Fibroblast of villous mesenchyme (primary cell): ENCODE measurements around the gene ACAT1. TPM values are rescaled to one million over a fixed set of nuclear protein-coding genes. Genes with fewer than 3 reads are reported as not detected.
"Not testable (repeated sequence)": the region's sequence is repeated elsewhere in the genome, so short reads cannot be mapped to it uniquely, and the experiment has no call there.

Experiments
- DNase-seq: peaks from one replicate; pipeline ENCODE4 v3.0.0-alpha.2; 2010; ENCODE audit warnings: low read depth
- H3K4me3 ChIP-seq: 2 replicates; pipeline ENCODE4 v1.5.1; 2011; ENCODE audit warnings: low read depth, mild to moderate bottlenecking, low read length
- CTCF ChIP-seq: IDR thresholded peaks from 2 replicates; pipeline ENCODE4 v1.5.1; 2012; ENCODE audit warnings: low read depth, mild to moderate bottlenecking, low read length; ENCODE audit not compliant: insufficient read depth
- total RNA-seq: library from RNA; depleted of rRNA; stranded (reverse); fragments of >200 nt; gene quantifications from 2 replicates; pipeline ENCODE4 v1.2.3, GENCODE V29; 2012

ACAT1 gene
- total RNA-seq, 1 donor = 75.1 TPM

GRCh38 chr11:108101090-108101775 lies 20.1 kb upstream of the ACAT1 start:
- no peak for DNase-seq
- TF ChIP-seq CTCF = no peak

GRCh38 chr11:108111126-108111525 lies 10.2 kb upstream of the ACAT1 start:
- no peak for TF ChIP-seq CTCF
- DNase-seq = no peak
- no peak overlapping the region for H3K4me3 ChIP-seq

More at GRCh38 chr11:108101090-108101775, 20.1 kb upstream of the ACAT1 start:
- H3K4me3 ChIP-seq = no peak overlapping the region

GRCh38 chr11:108112057-108112456 lies 9.3 kb upstream of the ACAT1 start:
- no peak for TF ChIP-seq CTCF
- H3K4me3 ChIP-seq = no peak overlapping the region
- no peak for DNase-seq

- no peak overlapping the region for H3K4me3 ChIP-seq
- TF ChIP-seq CTCF = no peak
- peak; percentile 81 for DNase-seq
Measured at GRCh38 chr11:108115500-108116140, 5.7 kb upstream of the ACAT1 start.

GRCh38 chr11:108117746-108118371 lies 3.5 kb upstream of the ACAT1 start:
- TF ChIP-seq CTCF = peak; percentile 64
- peak; percentile 67 for DNase-seq
- no peak overlapping the region for H3K4me3 ChIP-seq

- DNase-seq = not testable (repeated sequence)
- peak overlapping the region; percentile 74 for H3K4me3 ChIP-seq
Measured at GRCh38 chr11:108120936-108121273, 462 bp upstream of the ACAT1 start.

- peak; percentile 58 for DNase-seq
Measured at GRCh38 chr11:108122166-108122628, 830 bp downstream of the ACAT1 start.

More at GRCh38 chr11:108122166-108122628, 830 bp downstream of the ACAT1 start:
- H3K4me3 ChIP-seq = peak overlapping the region; percentile 74
- no peak for TF ChIP-seq CTCF
